HUES48 (cell line): ENCODE results near the gene APP.

ENCODE experiments used
- H3K27ac ChIP-seq: one replicate; pipeline ENCODE4 v1.7.0; 2013; ENCODE audit warnings: low read depth, low read length, inconsistent platforms
- H3K27me3 ChIP-seq: 2 replicates; pipeline ENCODE4 v1.6.1; 2013; ENCODE audit warnings: mild to moderate bottlenecking, low read length; ENCODE audit not compliant: control insufficient read depth, insufficient read depth
- H3K36me3 ChIP-seq: 2 replicates; pipeline ENCODE4 v1.6.1; 2013; ENCODE audit warnings: low read length; ENCODE audit not compliant: control insufficient read depth, insufficient read depth
- H3K4me1 ChIP-seq: 2 replicates; pipeline ENCODE4 v1.6.1; 2013; ENCODE audit warnings: mild to moderate bottlenecking, low read length; ENCODE audit not compliant: control insufficient read depth, insufficient read depth
- H3K4me3 ChIP-seq: 2 replicates; pipeline ENCODE4 v1.5.1; 2013; ENCODE audit warnings: mild to moderate bottlenecking, low read depth, low read length
- H3K9ac ChIP-seq: 2 replicates; pipeline ENCODE4 v1.6.1; 2013; ENCODE audit warnings: mild to moderate bottlenecking, low read depth, low read length, moderate library complexity
- H3K9me3 ChIP-seq: 2 replicates; pipeline ENCODE4 v1.6.1; 2013; ENCODE audit warnings: low read length; ENCODE audit not compliant: control insufficient read depth, insufficient read depth

APP gene

DNA sequence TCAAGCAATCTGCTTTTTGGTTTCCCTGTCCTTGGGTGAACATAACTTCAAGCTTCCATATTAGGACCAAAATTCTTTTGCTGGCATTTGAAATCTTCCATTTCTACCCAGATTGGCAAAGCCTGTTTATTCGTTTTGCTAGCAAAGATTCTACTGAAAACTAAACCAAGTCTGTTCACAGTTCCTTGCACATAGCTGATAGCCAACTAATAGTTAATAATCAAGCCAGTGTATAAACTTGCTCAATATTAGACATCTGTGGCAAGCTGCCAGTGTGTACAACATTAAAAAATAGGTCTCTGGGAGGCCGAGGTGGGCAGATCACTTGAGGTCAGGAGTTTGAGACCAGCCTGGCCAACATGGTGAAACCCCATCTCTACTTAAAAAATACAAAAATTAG, 6.3 kb downstream of the APP start:
- H3K27me3 ChIP-seq, result no peaks in the 10 kb centered on the region
- no peak overlapping the region for H3K4me3 ChIP-seq
- peaks cover 4% of the 10 kb centered on the region; the same call in 1 of the 2 replicates for H3K36me3 ChIP-seq
- H3K27ac ChIP-seq, result no peak overlapping the region
- no peak overlapping the region for H3K9ac ChIP-seq
- H3K9me3 ChIP-seq, result no peaks in the 10 kb centered on the region
- peaks cover 63% of the 10 kb centered on the region for H3K4me1 ChIP-seq

DNA sequence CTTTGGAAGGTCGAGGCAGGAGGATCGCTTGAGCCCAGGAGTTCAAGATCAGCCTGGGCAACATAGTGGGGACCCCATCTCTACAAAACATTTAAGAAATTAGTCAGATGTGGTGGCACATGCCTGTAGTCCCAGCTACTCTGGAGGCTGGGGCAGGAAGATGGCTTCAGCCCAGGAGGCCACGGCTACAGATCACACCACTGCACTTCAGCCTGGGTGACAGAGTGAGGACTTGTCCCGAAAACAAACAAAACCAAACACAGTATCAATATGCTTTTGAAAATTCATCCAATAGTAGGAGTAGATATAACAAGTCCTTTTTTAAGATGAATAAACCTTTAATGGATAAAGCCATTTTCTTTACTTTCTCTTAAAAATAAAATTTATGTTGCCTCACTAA, 8.5 kb downstream of the APP start:
- Histone ChIP-seq H3K9ac (no peak overlapping the region), H3K9me3 (no peaks in the 10 kb centered on the region), H3K27ac (no peak overlapping the region), H3K4me3 (no peak overlapping the region), H3K4me1 (peaks cover 59% of the 10 kb centered on the region), H3K27me3 (no peaks in the 10 kb centered on the region), H3K36me3 (peaks cover 4% of the 10 kb centered on the region; the same call in 1 of the 2 replicates)

DNA sequence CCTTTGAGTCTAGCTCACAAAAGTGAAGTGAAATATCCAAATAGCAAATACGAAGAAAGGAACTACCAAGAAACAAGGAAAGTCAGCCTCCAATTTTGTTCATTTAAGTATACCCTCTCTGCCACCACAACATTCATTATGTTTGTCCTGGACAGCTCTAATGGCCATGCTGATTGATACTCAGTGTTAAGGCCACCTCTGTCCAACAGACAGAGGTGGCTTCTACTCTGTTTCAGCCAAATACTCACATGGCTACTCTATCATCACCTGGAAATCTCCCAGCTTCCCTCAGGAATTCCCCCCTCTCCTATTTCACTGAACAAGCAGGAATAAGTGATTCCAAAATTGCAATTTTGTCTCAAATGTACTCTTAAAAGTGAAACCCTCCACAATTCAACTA, 10.7 kb downstream of the APP start:
- H3K4me1 ChIP-seq, result peaks cover 37% of the 10 kb centered on the region; the same call in 1 of the 2 replicates
- no peak overlapping the region for H3K4me3 ChIP-seq
- H3K9me3 ChIP-seq, result no peaks in the 10 kb centered on the region
- no peak overlapping the region for H3K27ac ChIP-seq
- H3K36me3 ChIP-seq, result peaks cover 4% of the 10 kb centered on the region; the same call in 1 of the 2 replicates
- no peaks in the 10 kb centered on the region for H3K27me3 ChIP-seq
- no peak overlapping the region for H3K9ac ChIP-seq

- Histone ChIP-seq H3K36me3 (peaks cover 4% of the 10 kb centered on the region; the same call in 1 of the 2 replicates), H3K4me1 (peaks cover 37% of the 10 kb centered on the region; the same call in 1 of the 2 replicates), H3K27me3 (no peaks in the 10 kb centered on the region), H3K4me3 (no peak overlapping the region), H3K9me3 (no peaks in the 10 kb centered on the region), H3K27ac (peak overlapping the region; percentile 2), H3K9ac (no peak overlapping the region)
Observed at GRCh38 chr21:26157801-26158200, 12.8 kb downstream of the APP start.

- Histone ChIP-seq H3K36me3 (no peaks in the 10 kb centered on the region), H3K4me1 (peaks cover 37% of the 10 kb centered on the region), H3K9ac (no peak overlapping the region), H3K27me3 (no peaks in the 10 kb centered on the region), H3K9me3 (no peaks in the 10 kb centered on the region), H3K27ac (no peak overlapping the region), H3K4me3 (no peak overlapping the region)
Observed at GRCh38 chr21:26154753-26155152, 15.8 kb downstream of the APP start.

DNA sequence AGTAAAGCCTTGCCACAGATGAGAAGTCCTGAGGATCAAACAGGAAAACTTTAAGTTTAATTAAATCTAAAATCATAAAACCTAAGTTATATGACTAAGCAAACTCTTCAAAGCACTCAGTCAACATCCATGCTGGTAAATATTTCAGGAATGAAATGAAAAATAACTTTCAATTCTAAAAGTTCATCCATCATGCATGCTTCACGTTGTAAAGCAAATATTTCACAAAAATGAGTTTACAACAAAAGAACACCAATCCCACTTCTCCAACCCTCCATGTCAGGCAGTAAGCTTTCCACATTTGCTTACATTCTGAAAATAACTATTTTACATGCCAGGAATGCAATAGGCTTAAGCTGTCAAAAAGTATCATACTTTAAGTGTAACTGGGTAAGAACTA, 16.8 kb downstream of the APP start:
- Histone ChIP-seq H3K4me3 (no peak overlapping the region), H3K4me1 (peaks cover 38% of the 10 kb centered on the region), H3K27ac (no peak overlapping the region), H3K9me3 (no peaks in the 10 kb centered on the region), H3K36me3 (peaks cover 5% of the 10 kb centered on the region; the same call in 1 of the 2 replicates), H3K9ac (no peak overlapping the region), H3K27me3 (no peaks in the 10 kb centered on the region)

DNA sequence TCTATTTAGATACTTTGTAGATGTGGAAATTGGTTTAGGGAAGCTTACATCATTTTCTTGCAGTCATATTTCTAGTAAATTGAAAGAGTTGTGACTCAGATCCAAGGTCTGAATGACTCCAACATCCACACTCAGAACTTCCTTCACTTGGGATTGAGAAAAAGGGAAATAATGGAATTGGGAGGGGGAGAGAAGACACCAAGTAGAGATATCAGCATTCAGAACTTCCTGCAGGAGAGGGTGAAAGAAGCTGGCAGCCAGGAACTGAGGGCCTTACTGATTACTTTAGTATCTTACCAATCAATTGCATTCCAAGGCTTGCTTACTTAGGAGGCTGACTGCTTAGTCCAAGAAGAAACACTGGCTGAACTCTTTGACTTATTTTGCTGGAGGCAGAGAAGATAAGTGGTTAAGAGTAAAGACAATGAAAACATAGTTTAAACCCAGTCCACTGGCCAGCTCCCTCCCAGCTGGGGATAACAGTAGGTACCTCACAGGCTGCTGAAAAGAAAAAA, 21.7 kb downstream of the APP start:
- Histone ChIP-seq H3K9me3 (no peaks in the 10 kb centered on the region), H3K4me1 (peaks cover 45% of the 10 kb centered on the region), H3K36me3 (peaks cover 24% of the 10 kb centered on the region), H3K27ac (peak overlapping the region; percentile 75), H3K9ac (no peak overlapping the region), H3K27me3 (no peaks in the 10 kb centered on the region), H3K4me3 (peak overlapping the region; percentile 13; the same call in 1 of the 2 replicates)

- Histone ChIP-seq H3K27me3 (no peaks in the 10 kb centered on the region), H3K36me3 (peaks cover 24% of the 10 kb centered on the region), H3K9me3 (no peaks in the 10 kb centered on the region), H3K4me3 (peak overlapping the region; percentile 13; the same call in 1 of the 2 replicates), H3K4me1 (peaks cover 45% of the 10 kb centered on the region), H3K9ac (no peak overlapping the region), H3K27ac (peak overlapping the region; percentile 75)
Observed at GRCh38 chr21:26148071-26148839, 22.3 kb downstream of the APP start.

DNA sequence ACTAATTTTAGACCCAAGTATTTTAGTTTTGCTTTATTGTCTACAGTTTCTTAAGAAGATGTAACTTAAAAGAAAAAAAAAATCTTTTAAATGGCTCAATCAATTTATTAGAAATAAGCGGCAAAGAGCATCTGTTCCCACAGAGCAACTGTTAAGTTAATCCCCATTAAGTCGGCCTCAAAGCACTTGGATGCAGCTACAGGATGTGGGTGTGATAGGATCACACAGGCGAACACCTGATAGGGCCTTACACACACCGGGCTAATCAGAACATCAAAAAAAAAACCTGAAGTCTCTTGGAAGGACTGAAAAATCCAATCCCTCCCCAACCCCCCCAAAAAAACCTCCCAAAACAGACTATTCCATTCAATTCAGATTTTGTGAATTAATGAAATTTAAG, 23.0 kb downstream of the APP start:
- Histone ChIP-seq H3K27ac (no peak overlapping the region), H3K9me3 (no peaks in the 10 kb centered on the region), H3K36me3 (peaks cover 24% of the 10 kb centered on the region), H3K9ac (no peak overlapping the region), H3K4me3 (no peak overlapping the region), H3K4me1 (peaks cover 45% of the 10 kb centered on the region), H3K27me3 (no peaks in the 10 kb centered on the region)

GRCh38 chr21:26146681-26147080, 23.9 kb downstream of the APP start:
- Histone ChIP-seq H3K9me3 (no peaks in the 10 kb centered on the region), H3K27ac (no peak overlapping the region), H3K4me1 (peaks cover 45% of the 10 kb centered on the region), H3K36me3 (peaks cover 33% of the 10 kb centered on the region), H3K27me3 (no peaks in the 10 kb centered on the region), H3K4me3 (no peak overlapping the region), H3K9ac (no peak overlapping the region)

DNA sequence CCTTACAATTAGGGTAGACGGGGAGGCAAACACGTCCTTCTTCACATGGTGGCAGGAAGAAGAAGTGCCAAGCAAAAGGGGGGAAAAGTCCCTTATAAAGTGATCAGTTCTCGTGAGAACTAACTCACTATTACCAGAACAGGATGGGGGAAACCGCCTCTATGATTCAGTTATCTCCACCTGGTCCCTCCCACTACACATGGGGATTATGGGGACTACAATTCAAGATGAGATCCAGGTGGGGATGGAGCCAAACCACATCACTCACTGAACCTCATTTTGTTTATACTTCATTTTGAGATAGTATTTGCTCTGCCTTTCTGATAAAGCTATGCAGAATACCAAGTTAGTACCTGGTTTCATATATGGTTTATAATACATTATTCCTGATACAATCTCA, 26.5 kb downstream of the APP start:
- H3K27ac ChIP-seq, result no peak overlapping the region
- H3K4me3 ChIP-seq, result no peak overlapping the region
- H3K4me1 ChIP-seq, result peaks cover 20% of the 10 kb centered on the region
- H3K9me3 ChIP-seq, result no peaks in the 10 kb centered on the region
- peaks cover 31% of the 10 kb centered on the region for H3K36me3 ChIP-seq
- no peak overlapping the region for H3K9ac ChIP-seq
- no peaks in the 10 kb centered on the region for H3K27me3 ChIP-seq
